Measurements from ENCODE around the gene KCNC4.

The KCNC4 gene

DNA sequence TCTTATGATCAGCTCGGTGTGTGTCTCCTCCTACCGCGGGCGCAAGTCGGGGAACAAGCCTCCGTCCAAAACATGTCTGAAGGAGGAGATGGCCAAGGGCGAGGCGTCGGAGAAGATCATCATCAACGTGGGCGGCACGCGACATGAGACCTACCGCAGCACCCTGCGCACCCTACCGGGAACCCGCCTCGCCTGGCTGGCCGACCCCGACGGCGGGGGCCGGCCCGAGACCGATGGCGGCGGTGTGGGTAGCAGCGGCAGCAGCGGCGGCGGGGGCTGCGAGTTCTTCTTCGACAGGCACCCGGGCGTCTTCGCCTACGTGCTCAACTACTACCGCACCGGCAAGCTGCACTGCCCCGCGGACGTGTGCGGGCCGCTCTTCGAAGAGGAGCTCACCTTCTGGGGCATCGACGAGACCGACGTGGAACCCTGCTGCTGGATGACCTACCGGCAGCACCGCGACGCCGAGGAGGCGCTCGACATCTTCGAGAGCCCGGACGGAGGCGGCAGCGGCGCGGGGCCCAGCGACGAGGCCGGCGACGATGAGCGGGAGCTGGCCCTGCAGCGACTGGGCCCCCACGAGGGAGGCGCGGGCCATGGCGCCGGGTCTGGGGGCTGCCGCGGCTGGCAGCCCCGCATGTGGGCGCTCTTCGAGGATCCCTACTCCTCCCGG lies 1.5 kb downstream of the KCNC4 start:
- DNase-seq (ENCODE audit: insufficient read length, low spot score) (no peak), FAIRE-seq (no peak)
- no peak for TF ChIP-seq POLR2A (IDR thresholded peaks at IDR 0.05; ENCODE audit: low read depth, low read length)

DNA sequence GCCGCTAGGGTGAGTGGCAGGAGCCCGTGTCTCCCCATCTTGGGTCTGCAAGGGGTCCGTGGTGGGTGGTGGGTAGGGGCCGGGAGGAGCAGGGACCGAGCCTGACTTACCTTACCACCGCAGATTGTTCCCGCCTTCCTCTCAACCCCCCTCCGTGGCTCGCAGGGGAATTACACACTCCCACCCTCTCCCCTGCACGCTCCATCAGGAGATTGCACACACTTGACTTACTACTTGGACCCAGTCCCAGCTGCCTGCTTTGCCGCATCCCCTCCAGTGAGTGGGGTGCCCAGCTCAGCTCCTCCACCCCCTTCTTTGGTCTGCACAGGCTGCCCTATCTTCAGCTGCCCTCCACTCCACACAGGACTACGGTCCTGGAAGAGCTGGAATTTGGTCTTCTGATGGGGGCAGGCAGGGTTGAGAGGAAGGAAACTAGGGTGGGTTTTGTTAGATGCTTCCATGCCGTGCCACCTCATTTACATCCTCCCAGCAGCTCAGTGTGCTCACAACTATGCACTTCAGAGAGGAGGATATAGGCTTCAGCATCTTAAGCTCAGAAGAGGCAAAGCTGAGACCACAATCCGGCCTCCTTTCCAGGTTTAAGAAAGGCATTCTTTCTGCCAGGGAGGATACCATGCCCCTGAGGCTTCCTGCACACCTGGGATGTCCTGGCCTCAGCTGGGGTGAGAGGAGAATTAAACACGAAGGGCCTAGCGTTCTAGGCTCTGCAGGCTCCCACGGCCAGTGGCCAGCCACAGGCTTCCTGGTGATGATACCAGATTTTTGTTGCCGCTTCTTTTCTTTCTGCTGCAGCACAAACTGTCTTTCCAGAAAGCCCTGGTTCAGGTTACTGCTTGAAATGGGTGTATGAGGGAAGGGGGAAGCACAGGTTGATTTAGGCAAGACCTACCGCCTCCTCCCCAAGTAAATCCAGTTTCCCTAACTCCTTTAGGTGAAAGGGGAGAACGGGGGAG lies 2.3 kb downstream of the KCNC4 start:
- FAIRE-seq, result no peak
- TF ChIP-seq POLR2A (IDR thresholded peaks at IDR 0.05; ENCODE audit: low read depth, low read length), result no peak
- DNase-seq (ENCODE audit: insufficient read length, low spot score), result no peak

GRCh38 chr1:110213143-110213540 lies 3.0 kb downstream of the KCNC4 start:
- DNase-seq (ENCODE audit: insufficient read length, low spot score), result no peak
- no peak for TF ChIP-seq POLR2A (IDR thresholded peaks at IDR 0.05; ENCODE audit: low read depth, low read length)
- FAIRE-seq, result no peak

GRCh38 chr1:110214454-110215404 lies 4.6 kb downstream of the KCNC4 start:
- FAIRE-seq (no peak), DNase-seq (ENCODE audit: insufficient read length, low spot score) (no peak)
- no peak for TF ChIP-seq POLR2A (IDR thresholded peaks at IDR 0.05; ENCODE audit: low read depth, low read length)

- FAIRE-seq (no peak), DNase-seq (ENCODE audit: insufficient read length, low spot score) (no peak)
- TF ChIP-seq POLR2A (IDR thresholded peaks at IDR 0.05; ENCODE audit: low read depth, low read length), result no peak
Observed at GRCh38 chr1:110215621-110216515, 5.8 kb downstream of the KCNC4 start.

GRCh38 chr1:110216844-110217444 lies 6.8 kb downstream of the KCNC4 start:
- FAIRE-seq, result no peak
- no peak for TF ChIP-seq POLR2A (IDR thresholded peaks at IDR 0.05; ENCODE audit: low read depth, low read length)

GRCh38 chr1:110218137-110218536 lies 8.0 kb downstream of the KCNC4 start:
- no peak for TF ChIP-seq POLR2A (IDR thresholded peaks at IDR 0.05; ENCODE audit: low read depth, low read length)
- FAIRE-seq, result no peak
- no peak for DNase-seq (ENCODE audit: insufficient read length, low spot score)

More at GRCh38 chr1:110216844-110217444, 6.8 kb downstream of the KCNC4 start:
- no peak for DNase-seq (ENCODE audit: insufficient read length, low spot score)

DNA sequence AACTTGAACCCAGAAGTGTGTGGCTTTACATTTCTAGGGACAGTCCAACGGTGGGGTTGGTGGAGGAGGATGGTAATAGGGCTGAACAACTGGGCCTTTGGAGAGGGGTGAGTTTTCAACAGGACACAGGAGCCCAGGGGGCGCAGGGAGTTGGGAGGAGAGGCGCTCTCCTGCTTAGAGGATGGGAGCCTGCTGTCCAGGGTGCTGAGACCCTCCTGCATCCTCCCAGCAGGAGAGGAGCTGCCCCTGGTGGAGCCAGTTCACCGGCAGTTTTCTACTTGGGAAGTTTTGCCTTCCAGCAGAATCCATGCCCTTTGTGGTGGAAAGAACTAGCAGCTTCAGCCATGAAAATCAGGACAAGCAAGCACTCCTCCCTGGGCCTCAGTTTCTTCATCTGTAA lies 8.6 kb downstream of the KCNC4 start:
- no peak for TF ChIP-seq POLR2A (IDR thresholded peaks at IDR 0.05; ENCODE audit: low read depth, low read length)
- FAIRE-seq, result no peak
- no peak for DNase-seq (ENCODE audit: insufficient read length, low spot score)

DNA sequence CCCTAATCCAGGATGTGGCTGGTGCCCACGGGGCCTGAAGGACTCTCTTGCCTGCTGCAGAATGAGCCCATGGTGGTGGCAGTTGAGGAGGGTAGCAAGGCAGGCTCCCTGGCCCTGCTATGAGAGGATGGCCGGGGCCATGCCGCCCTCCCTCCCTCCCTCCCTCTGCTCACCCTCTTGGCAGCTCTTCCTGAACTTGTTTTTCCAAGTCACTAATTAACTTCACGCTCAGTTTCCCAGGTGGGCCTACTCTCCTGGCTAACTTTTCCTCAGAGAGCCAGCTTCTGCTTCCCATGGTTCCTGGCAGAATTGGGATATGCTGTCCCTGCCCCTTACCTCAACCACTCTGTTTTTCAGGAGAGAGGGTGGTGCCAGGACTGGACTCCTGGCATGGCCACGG lies 10.2 kb downstream of the KCNC4 start:
- DNase-seq (ENCODE audit: insufficient read length, low spot score) (no peak), FAIRE-seq (no peak)
- TF ChIP-seq POLR2A (IDR thresholded peaks at IDR 0.05; ENCODE audit: low read depth, low read length), result no peak

- FAIRE-seq (no peak), DNase-seq (ENCODE audit: insufficient read length, low spot score) (no peak)
- TF ChIP-seq POLR2A (IDR thresholded peaks at IDR 0.05; ENCODE audit: low read depth, low read length), result no peak
Observed at GRCh38 chr1:110221119-110221518, 11.0 kb downstream of the KCNC4 start.

DNA sequence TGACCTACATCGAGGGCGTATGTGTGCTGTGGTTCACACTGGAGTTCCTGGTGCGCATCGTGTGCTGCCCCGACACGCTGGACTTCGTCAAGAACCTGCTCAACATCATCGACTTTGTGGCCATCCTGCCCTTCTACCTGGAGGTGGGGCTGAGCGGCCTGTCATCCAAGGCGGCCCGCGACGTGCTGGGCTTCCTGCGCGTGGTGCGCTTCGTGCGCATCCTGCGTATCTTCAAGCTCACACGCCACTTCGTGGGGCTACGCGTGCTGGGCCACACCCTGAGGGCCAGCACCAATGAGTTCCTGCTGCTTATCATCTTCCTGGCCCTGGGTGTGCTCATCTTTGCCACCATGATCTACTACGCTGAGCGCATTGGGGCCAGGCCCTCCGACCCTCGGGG lies 13.0 kb downstream of the KCNC4 start:
- no peak for FAIRE-seq

DNA sequence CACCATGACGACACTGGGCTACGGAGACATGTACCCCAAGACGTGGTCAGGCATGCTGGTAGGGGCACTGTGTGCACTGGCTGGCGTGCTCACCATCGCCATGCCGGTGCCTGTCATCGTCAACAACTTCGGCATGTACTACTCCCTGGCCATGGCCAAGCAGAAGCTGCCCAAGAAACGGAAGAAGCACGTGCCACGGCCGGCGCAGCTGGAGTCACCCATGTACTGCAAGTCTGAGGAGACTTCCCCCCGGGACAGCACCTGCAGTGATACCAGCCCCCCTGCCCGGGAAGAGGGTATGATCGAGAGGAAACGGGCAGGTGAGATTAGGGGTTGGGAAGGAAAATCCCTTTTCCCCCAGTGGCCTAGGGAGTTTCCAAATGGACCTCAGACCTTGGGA lies 13.5 kb downstream of the KCNC4 start:
- DNase-seq (ENCODE audit: insufficient read length, low spot score) (no peak), FAIRE-seq (no peak)
- TF ChIP-seq POLR2A (IDR thresholded peaks at IDR 0.05; ENCODE audit: low read depth, low read length), result no peak

More for the DNA sequence above, 13.0 kb downstream of the KCNC4 start:
- no peak for DNase-seq (ENCODE audit: insufficient read length, low spot score)
- TF ChIP-seq POLR2A (IDR thresholded peaks at IDR 0.05; ENCODE audit: low read depth, low read length), result no peak
